HG03571 (cell line): ENCODE measurements around the gene KRT82.
"Not testable (repeated sequence)": the region's sequence is repeated elsewhere in the genome, so short reads cannot be mapped to it uniquely, and the experiment has no call there.

Experiments used
- ATAC-seq: cut with Tn5 transposase; IDR thresholded peaks from one replicate; pipeline ENCODE4 v1.9.1; 2021; ENCODE audit not compliant: unreplicated experiment

KRT82 gene

DNA sequence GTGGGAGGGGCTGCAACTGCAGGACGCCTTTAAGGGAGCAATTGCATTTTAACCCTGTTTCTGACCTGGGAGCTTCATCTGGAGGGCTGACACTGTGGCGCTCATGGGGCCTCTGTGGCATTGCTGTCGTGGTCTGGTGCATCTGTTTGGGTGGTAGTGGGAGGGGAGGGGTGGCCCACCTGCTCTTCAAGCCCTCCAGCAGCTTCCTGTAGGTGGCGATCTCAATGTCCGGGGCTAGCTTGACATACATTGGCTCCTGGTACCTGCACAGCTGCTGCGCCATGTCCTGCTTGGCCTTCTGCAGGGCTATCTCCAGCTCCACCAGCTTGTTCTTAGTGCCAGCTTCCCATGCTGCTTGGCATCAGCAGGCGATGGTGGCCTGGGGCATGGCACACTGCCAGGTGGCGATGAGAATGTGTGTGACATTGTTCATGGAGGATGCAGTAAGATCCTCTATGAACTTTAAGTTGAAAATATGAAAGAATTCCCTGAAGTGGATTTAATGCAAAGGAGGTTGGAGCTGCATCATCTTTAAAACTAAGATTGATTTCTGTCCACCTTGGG is 7.7 kb upstream of the KRT82 start:
- ATAC-seq: no peak

DNA sequence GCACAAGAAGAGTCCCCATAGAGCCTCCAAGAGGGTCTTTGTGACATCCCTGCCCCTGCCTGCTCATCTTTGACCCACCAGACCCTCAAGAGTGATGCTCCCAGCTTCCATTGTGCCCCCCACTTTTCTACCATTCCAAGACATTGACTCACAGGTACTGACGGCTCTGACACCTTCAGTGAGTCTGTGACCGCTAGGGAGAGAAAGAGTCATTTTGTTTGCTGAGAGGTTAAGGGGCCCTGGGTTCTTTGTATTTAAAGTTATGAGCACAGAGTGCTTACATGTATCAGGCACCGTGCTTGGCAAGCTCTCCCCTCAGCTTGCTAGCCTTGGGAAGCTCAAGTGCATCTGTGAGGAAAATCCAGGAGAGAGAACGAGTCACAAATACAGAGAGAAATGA is 7.1 kb upstream of the KRT82 start:
- no peak for ATAC-seq

DNA sequence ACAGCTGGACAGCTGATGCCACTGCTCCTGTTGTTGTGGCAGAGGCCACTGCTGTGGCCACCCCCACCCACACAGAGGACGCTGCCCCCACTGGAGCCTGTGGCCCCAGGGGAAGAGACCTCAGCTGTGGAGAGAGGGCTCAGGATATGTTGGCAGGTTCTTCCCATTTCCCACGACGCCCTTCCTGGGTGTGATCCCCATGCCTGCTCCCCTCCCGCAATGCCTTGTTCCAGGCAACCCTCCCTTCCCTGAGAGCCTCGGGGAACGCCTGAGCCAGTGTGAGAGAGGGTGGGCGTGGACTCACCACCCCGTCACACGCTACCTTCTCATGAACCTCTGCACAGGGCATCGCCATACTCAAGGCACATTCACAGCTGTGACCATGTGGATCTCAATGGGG is 5.7 kb upstream of the KRT82 start:
- no peak for ATAC-seq

DNA sequence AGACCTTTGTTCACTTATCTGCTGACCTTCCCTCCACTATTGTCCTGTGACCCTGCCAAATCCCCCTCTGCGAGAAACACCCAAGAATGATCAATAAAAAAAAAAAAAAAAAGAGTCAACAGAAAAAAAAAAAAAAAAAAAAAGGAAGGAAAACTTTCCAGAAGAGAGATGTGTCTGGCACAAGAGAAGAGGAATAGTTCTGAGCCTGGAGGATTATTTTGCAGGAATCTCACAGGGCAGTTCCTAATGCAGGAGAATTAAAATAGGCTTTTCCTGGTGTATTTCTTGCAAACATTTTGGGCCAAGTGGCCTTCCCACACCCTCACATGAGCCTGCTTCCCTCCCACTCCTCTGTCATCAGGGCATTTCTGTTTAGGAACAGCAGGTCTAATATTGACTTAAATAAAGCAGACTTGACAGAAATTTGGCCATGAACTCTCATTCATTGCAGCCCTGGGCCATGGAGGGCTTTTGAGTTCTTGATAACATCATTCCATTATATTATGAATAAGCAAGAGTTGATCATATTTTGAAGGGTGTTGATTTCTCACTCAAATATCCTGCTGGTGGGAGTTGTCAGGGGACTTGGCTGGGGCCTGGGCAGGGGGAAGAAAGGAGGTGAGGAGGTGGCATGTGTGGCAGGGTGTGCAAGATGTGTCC is 4.6 kb upstream of the KRT82 start:
- not testable (repeated sequence) for ATAC-seq

DNA sequence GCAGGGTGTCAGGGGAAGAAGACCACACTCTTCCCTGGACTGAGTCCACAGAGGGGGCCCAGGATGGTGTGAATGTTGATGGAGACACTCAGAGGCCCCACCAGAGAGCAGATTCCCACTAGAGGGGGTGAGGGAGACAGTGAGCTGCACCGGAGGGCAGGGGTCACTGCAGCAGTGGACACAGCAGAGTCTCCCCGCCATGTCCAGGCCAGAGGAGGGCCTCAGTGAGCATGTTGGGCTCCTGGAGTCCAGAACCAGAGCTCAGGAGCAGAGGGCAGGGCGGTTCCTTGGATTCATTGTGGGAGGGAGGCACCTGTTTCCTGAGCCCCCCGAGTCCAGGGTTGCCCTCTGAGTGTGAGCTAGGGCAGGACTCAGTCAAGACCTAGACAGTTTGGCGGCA is 1.8 kb upstream of the KRT82 start:
- ATAC-seq: no peak

DNA sequence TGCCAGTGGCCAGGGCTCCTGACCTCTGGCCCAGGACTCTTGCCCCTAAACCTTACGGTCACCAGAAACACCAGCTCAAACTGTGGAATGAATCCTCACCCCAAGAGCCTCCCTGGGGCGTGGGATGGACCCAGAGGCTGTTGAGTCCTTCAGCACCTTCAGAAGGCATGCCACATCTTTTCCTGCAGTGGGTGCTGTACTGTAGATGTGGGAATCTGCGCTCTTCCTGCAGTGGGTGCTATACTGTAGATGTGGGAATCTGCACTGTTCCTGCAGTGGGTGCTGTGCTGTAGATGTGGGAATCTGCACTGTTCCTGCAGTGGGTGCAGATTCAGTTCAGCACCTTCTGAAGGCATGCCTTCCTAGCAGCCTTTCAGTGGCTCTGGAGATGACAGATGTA is 1.2 kb downstream of the KRT82 start:
- ATAC-seq: no peak

DNA sequence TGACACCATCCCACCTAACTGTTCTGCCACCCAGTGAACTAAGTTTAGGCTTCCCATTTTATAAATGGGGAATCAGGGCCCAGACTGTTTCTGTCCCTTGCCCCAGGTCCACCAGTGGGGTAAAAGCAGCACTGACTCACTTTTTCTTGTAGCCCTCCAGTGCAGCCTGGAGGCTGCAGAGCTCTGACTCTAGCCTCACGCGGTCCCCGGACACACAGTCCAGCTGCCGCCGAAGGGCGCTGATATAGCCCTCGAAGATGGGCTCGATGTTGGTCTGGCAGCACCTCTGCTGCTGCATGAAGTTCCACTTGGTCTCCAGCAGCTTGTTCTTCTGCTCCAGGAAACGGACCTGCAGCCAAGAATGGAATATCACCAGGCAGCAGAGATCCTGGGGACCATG is 2.6 kb downstream of the KRT82 start:
- ATAC-seq: no peak

DNA sequence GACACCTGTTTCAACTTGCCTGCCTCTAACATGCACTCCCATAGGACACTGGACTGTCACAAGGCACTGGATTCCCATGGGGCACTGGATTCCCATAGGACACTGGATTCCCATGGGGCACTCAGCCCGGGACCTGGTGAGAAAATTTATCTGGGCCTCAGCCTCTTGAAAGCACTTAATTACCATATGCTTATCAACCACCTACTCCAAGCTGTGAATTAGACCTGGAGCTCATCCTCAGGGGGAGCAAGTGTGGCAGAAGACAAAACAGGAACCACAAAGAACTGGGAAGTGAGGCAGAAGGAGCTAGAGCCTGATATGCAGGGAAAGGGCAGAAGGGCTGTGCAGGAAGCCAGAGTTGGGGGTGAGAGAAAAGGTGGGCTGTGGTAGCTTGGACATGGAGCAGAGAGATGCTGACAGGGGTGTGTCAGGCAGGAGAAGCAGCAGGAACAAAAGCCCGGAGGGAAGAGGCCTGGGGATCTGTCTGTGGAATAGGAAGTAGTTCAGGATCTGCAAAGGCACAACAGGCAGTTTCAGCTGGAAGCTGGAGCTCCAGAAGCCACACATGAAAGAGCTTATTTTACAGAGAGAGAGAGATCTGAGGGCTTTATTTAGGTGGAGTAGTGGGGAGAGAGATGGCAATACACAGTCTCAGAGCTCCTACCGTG is 3.1 kb downstream of the KRT82 start:
- ATAC-seq: no peak

DNA sequence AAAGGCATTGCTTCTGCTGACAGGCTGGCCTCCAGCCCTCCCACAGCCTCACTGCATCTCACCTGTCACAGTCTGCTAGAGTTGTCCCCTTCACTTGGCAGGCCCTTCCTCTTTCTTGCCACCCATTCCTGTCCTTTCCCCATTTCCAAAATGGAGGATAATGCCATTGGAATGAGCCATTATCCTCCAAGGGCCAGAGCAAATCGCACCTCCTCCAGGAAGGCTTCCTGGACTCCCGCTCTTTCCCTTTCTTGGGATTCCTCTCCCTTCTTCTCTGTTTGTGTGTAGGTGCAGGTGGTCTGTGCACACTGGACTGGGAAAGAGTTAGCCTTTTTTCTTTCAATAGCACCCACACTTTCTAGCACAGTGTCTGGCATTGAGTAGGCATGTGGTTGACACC is 3.8 kb downstream of the KRT82 start:
- no peak for ATAC-seq

DNA sequence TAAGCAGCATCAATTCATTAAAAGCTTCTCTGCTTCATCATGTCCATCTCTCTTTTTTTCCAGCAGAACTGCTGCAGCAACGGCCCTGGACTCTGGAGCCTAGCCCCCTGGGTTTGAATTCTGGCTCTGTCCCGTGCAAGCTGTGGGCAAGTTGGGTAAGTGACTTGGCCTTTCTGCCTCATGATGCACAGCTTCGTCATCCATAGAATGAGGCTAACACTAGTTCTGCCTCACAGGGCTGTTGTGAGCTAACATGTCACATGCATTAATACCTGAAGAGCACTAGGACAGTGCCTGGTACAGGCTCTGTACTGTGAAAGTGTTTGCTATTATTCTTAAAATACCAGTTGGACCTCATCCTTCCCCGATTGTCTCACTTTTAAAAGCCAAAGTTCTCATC is 4.2 kb downstream of the KRT82 start:
- no peak for ATAC-seq

DNA sequence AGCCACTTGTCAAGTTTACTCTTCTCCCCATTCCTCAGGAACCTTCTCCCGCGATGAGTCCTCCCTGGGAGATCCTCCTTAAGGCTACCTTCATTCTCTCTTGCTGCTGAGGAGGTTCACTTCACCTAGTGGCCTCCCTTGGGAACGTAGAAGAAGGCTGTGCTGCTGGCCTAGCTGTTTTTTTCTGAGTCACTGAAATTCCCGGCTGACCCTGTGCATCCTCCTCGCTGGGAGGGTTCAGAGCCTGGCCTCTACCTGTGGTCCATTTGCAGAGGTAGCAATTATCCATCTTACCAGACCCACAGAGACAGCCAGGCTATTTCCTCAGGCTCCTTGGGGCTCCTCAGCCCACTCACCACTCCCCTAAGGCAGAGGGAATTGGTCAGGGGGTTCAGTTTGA is 4.6 kb downstream of the KRT82 start:
- no peak for ATAC-seq

DNA sequence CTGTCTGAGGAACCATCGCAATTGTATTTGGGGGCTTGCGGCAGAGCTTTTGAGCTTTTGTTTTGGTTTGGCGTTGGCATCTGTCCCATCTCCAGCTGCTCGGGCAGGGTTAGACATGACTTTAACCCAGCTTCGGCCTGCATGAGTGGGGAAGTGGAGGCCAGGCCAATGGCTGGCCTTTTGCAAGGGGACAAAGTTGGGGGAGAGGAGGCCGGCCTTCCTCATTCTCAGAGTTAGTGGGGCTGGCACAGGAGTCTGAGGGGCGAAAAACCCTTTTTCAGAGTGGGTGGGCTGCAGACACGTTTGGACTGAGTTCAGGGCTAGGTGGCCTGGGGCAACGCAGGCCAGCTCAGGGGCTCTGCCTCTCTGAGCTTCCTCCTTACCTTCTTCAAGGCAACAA is 5.2 kb downstream of the KRT82 start:
- no peak for ATAC-seq

DNA sequence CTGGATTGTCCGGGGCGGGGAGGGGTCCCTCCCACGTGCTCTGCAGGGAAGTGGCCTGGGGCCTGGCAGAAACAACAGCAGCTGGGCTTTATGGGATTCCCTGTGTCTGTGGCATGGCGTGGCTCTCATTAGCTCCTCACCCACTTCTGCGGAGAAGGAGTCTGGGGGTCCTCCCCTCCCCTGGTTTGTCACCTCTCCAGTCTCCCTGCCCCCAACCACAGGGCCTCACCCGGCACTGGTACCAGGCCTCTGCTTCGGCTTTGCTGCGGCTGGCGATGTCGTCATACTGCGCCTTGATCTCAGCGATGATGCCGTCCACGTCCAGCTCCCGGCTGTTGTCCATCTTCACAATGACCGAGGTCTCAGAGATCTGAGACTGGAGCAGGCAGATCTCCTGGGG is 6.4 kb downstream of the KRT82 start:
- ATAC-seq: no peak

DNA sequence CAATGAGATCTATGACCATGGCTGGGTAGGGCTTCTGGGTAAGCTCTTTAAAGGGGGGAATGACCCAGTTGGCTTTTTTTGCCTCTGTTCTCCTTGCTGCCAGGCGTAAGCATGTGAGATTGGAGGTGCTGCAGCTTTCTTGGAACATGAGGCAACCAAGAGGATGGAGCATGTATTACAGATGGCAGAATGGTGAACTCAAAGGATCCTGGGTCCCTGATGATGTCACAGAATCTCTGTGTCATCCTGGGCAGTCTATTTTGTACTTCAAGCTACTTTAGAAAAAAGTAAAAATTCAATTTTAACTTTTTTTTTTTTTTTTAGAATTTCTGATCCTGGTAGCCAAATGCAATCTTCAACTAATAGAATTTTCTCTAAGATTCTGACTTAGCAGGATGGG is 8.0 kb downstream of the KRT82 start:
- ATAC-seq: no peak

DNA sequence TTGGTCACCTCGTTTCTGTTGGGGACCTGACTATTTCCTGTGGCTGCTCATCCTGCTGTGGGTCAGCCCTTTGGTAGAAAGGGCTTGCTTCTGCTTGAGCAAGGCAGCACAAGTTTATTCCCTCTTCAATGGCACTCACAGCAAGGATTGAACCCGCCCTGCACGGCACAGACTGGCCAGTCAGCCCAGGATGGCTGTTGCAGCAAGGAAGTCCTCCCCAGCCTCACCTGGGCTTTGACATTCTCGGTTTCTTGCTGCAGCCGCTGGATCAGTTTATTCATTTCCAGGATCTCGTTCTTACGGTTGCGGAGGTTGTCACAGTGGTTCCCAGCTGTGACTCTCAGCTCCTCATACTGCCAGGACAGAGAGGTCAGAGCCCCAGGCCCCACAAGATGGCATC is 9.5 kb downstream of the KRT82 start:
- ATAC-seq: no peak

DNA sequence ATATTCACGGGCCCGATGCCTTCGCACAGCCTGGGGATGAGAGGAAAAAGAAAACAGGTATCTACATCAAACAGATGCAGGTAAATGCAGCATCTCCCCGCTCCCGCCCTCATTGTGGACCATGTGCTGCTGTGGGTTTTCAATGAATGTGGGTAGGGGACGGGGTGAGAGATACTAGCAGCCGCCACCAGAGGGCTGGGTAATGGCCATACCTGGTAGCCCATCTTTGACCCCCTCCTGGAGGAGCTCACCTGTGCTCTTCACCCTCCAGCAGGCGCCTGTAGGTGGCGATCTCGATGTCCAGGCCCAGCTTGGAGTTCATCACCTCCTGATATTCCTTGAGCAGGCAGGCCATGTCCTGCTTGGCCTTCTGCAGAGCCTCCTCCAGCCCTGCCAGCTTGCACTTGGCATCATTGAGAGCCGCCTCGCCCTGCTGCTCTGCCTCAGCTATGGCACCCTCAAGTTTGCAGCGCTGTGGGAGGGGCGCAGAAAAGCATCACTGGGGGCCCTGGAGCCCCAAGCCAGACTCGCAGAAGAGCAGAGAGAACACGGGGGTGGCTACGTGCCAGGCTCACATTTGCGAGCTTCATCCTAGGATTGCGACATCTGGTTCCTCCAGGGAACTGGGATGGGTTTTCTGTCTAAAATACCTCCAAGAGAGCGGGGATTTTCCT is 10.2 kb downstream of the KRT82 start:
- ATAC-seq: no peak

DNA sequence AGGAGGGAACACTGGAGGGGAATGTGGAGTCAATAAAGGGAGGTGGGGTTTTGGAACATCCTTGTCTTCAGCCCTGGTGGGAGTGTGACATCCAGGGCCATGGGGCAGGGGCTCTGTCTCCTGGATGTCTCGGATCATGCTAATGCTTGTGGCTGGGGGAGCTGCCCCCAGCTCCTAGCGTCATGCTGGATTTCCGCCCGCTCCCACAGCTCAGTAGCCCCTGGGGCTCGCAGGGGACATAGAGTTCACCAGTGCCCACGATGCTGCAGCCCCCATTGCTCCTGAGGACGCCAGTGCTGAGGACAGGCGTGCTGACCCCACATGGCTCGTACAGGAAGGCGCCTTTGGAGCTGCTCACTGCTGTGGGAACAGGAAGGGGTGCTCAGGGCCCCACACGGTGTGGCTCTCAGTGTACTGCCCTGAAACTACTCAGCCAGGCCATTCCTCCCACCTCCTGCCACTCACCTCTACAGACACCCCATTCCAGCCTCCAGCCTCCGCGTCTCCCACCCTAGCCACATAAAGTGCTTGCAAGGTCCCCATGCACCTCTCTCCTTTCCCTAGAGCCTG is 11.2 kb downstream of the KRT82 start:
- no peak for ATAC-seq

DNA sequence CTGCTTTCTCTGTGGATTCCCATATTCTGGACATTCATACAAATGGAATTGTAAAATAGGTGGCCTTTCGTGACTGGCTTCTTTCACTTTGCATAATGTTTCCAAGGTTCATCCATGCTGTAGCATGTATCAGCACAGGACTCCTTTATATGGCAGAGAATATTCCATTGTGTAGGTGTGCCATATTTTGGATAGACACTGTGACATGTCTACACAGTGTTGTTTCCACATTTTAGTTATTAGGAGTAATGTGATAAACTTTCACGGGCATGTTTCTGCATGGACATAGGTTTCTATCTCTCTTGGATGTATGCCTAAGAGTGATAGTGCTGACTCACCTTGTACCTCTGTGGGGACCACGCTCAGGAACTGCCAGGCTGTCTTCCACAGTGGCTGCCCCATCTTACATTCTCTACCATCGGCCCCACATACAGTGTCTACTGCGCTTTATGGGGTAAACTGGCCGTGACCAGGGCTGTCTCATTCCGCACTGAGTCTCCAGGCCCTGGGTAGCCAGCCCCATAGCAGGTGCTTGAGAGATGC is 13.6 kb downstream of the KRT82 start:
- no peak for ATAC-seq

DNA sequence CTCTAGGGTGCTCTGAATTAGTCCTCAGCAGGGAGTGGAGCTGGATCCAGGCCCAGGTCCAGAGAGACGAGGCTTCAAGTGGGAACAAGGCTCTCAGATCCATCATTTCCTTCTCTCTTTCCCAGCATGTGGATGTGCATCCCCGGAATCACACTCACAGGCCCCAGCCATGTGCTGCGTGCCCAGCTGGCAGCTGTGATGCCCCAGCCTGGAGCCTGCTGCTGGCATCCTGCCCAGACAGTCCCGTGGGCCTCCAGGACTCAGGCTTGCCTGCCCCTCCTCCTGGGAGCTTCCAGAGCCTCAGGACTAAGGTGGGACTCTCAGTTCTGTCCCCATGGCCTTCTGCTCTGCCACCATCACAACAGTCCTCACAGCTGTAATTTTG is 14.5 kb downstream of the KRT82 start:
- ATAC-seq: no peak

DNA sequence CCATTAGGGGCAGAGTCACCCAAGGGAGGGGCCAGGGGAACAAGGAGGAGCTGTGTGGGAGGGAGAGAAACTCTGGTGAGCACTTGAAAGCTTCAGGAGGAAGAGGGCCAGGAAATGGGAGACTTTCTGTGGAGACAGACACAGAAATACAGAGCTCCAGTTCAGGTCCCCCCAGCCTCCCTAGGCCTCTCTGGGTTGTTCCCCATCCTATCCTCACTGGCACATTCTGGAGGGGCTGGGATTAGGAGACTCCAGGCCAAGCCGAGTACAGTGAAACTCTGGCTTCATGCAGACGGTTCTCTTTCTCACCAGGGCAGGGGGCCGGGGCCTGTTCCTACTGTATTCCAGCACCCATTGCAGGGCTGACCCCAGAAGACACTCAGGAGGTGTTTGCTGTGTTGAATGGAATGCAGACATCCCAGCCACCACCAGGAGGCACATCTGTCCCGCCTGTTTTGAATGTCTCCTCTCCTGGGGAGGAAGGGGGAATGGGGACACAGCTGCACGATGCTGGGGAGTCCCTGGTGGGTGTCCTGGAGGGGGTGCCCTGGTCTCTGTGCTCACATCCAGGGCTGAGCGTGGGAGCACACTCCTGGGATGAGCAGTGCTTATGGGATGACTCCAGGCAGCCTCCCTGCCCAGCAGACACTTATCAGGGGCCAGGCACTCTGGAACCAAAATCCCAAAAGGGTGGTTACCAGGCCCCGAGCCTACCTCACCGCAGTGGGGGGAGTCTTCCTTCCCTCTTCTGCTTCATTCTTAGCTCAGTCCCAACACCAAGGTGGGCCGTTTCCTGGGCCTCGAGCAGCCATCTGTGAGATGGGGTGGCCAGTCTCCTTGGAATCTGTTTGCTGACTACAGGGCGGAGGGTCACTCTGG is 15.2 kb downstream of the KRT82 start:
- no peak for ATAC-seq
